CD14-positive monocyte (primary cell): Measurements from ENCODE around the gene RNF212B. TPM values are rescaled to one million over a fixed set of nuclear protein-coding genes. Genes with fewer than 3 reads are reported as not detected.
A peak's percentile ranks its signal among the peaks of the same experiment; 100 is the strongest.

Experiments
- DNase-seq, 3 donors: peaks; one replicate each; pipeline ENCODE4 v3.0.0-alpha.2; 2011 to 2022
- H2AFZ ChIP-seq: 2 replicates; pipeline ENCODE4 v1.6.0; 2012; ENCODE audit warnings: mild to moderate bottlenecking, low read depth, low read length, inconsistent platforms; ENCODE audit not compliant: insufficient read depth, poor library complexity, severe bottlenecking
- H3K27ac ChIP-seq, 2 donors: 1 replicate in 1 of 2; 2 replicates in 1 of 2; pipeline ENCODE4 v1.5.1; 2012 to 2013; ENCODE audit warnings: low read length in 2 of 2, control low read depth in 1 of 2, inconsistent platforms in 1 of 2, low read depth in 1 of 2, mild to moderate bottlenecking in 1 of 2
- H3K27me3 ChIP-seq, 2 donors: one replicate each; pipeline versions ENCODE4 v1.6.0 to v1.6.1; 2011 to 2013; ENCODE audit warnings: low read length in 2 of 2; ENCODE audit not compliant: control insufficient read depth in 2 of 2, insufficient read depth in 2 of 2
- H3K36me3 ChIP-seq, 2 donors: replicated peaks in 1 of 2; 1 replicate in 1 of 2; 2 replicates in 1 of 2; pipeline versions ENCODE4 v1.5.1 to v1.6.1; 2012 to 2013; ENCODE audit warnings: low read length in 2 of 2, control low read depth in 1 of 2, inconsistent platforms in 1 of 2, mild to moderate bottlenecking in 1 of 2; ENCODE audit not compliant: insufficient read depth in 2 of 2, control insufficient read depth in 1 of 2
- H3K4me1 ChIP-seq, 2 donors: 1 replicate in 1 of 2; 2 replicates in 1 of 2; pipeline versions ENCODE4 v1.5.1 to v1.6.1; 2012 to 2013; ENCODE audit warnings: low read length in 2 of 2, control low read depth in 1 of 2, inconsistent platforms in 1 of 2, mild to moderate bottlenecking in 1 of 2, moderate library complexity in 1 of 2; ENCODE audit not compliant: insufficient read depth in 2 of 2, control insufficient read depth in 1 of 2
- H3K4me2 ChIP-seq: replicated peaks from 2 replicates; pipeline ENCODE3; 2012; ENCODE audit warnings: low read length, moderate library complexity, mild to moderate bottlenecking; ENCODE audit not compliant: poor library complexity, severe bottlenecking; ENCODE audit errors: extremely low read depth
- H3K4me3 ChIP-seq, 3 experiments: fragments of 200-600 bp in 1 of 3; sonication (generic) in 1 of 3; replicated peaks in 1 of 3; 1 replicate in 2 of 3; 2 replicates in 1 of 3; pipeline ENCODE4 v1.5.1; 2011 to 2013; ENCODE audit warnings: low read length in 3 of 3, mild to moderate bottlenecking in 3 of 3, control low read depth in 2 of 3, low read depth in 2 of 3, inconsistent platforms in 1 of 3, moderate library complexity in 1 of 3
- H3K79me2 ChIP-seq: 2 replicates; pipeline ENCODE4 v1.6.0; 2012; ENCODE audit warnings: mild to moderate bottlenecking, control low read depth, inconsistent platforms, low read length, moderate library complexity; ENCODE audit not compliant: insufficient read depth
- H3K9ac ChIP-seq: 2 replicates; pipeline ENCODE4 v1.6.0; 2017; ENCODE audit warnings: low read length, mild to moderate bottlenecking; ENCODE audit not compliant: insufficient read depth, poor library complexity, severe bottlenecking
- H3K9me3 ChIP-seq, 2 donors: replicated peaks in 1 of 2; 1 replicate in 1 of 2; 2 replicates in 1 of 2; pipeline versions ENCODE4 v1.5.1 to v1.6.1; 2012 to 2013; ENCODE audit warnings: low read length in 2 of 2, control low read depth in 1 of 2; ENCODE audit not compliant: control insufficient read depth in 1 of 2, insufficient read depth in 1 of 2
- H4K20me1 ChIP-seq: 2 replicates; pipeline ENCODE4 v1.6.0; 2012; ENCODE audit warnings: mild to moderate bottlenecking, low read length, control low read depth, moderate library complexity; ENCODE audit not compliant: insufficient read depth
- H3K27ac Mint-ChIP-seq, 7 donors: one replicate each; pipeline ENCODE4 v1.8.0; 2020; ENCODE audit warnings: mild to moderate bottlenecking in 7 of 7, mixed read lengths in 7 of 7, moderate library complexity in 6 of 7, inconsistent platforms in 2 of 7
- H3K27me3 Mint-ChIP-seq, 3 donors: one replicate each; pipeline ENCODE4 v1.8.0; 2021 to 2022; ENCODE audit warnings: low read depth in 3 of 3, mild to moderate bottlenecking in 3 of 3, mixed read lengths in 3 of 3, moderate library complexity in 3 of 3, inconsistent platforms in 1 of 3
- H3K36me3 Mint-ChIP-seq, 2 donors: one replicate each; pipeline ENCODE4 v1.8.0; 2020; ENCODE audit warnings: mixed read lengths in 2 of 2, inconsistent platforms in 1 of 2, mild to moderate bottlenecking in 1 of 2
- H3K4me1 Mint-ChIP-seq: one replicate; pipeline ENCODE4 v1.8.0; 2020; ENCODE audit warnings: mild to moderate bottlenecking, mixed read lengths
- H3K4me3 Mint-ChIP-seq, 2 donors: one replicate each; pipeline ENCODE4 v1.8.0; 2020; ENCODE audit warnings: mild to moderate bottlenecking in 2 of 2, mixed read lengths in 2 of 2, moderate library complexity in 1 of 2
- H3K9me3 Mint-ChIP-seq, 7 donors: one replicate each; pipeline ENCODE4 v1.8.0; 2020 to 2022; ENCODE audit warnings: mixed read lengths in 7 of 7, mild to moderate bottlenecking in 6 of 7, moderate library complexity in 6 of 7, inconsistent platforms in 2 of 7
- CTCF ChIP-seq: fragments of 200-600 bp; IDR thresholded peaks from one replicate; pipeline ENCODE4 v1.8.0; 2022; ENCODE audit warnings: antibody characterized with exemption, mild to moderate bottlenecking
- WGBS: methylation state at CpG from one replicate; pipeline ENCODE4 v1.1.5; 2013; ENCODE audit warnings: missing lambda C conversion rate; ENCODE audit not compliant: insufficient coverage; 5-methylcytosine and 5-hydroxymethylcytosine counted together
- intact Hi-C, 2 donors: fragments of 100-400 bp; cut with micrococcal nuclease; formaldehyde crosslinking; loops; one replicate each; pipeline versions ENCODE4 v1.15.0 to v1.15.1; 2023
- polyA plus RNA-seq, 3 donors: library from polyadenylated mRNA; depleted of rRNA in 1 of 3; unstranded in 2 of 3; stranded (reverse) in 1 of 3; fragments of 300-500 nt in 2 of 3; fragments of >200 nt in 1 of 3; fragmentation: Illumina TruSeq in 2 of 3; gene quantifications; 1 replicate in 2 of 3; 2 replicates in 1 of 3; pipeline ENCODE4 v1.2.3, GENCODE V29; 2012 to 2021

Gene RNF212B
- polyA plus RNA-seq, 3 donors, result not detected

GRCh38 chr14:23307146-23307530 is 69.4 kb downstream of the RNF212B start:
- Mint-ChIP-seq H3K36me3 (peaks cover 14 to 31% of the 10 kb centered on the region in 2 donors), H3K4me1 (peaks cover 49% of the 10 kb centered on the region), H3K27me3 (no peaks in the 10 kb centered on the region), H3K4me3 (peak overlapping the region; percentile 82 to 92), H3K9me3 (no peaks in the 10 kb centered on the region), H3K27ac (peak overlapping the region; percentile 76 to 92 (median 89))
- peak overlapping the region; percentile 80 for H3K9ac ChIP-seq
- H3K27ac ChIP-seq, result peak overlapping the region; percentile 76 to 89
- TF ChIP-seq CTCF, result no peak
- H3K9me3 ChIP-seq, result no peaks in the 10 kb centered on the region
- H4K20me1 ChIP-seq, result no peaks in the 10 kb centered on the region
- H3K4me1 ChIP-seq, result peaks cover 31 to 50% of the 10 kb centered on the region in 2 donors
- H3K4me3 ChIP-seq, result peak overlapping the region; percentile 39 to 92 (median 90)
- DNase-seq, result no peak
- 0% methylated on average over 1 of the region's 5 CpGs for WGBS
- peak overlapping the region; percentile 89 for H3K4me2 ChIP-seq
- H3K79me2 ChIP-seq, result peaks cover 50% of the 10 kb centered on the region
- no peaks in the 10 kb centered on the region for H3K27me3 ChIP-seq
- peak overlapping the region; percentile 98 for H2AFZ ChIP-seq
- intact Hi-C loops, result loop anchor here (2.0 to 10.0 kb wide), 2 partner anchors 14 to 722 kb away; partner anchors contain the start of genes DAD1 (in 1 of the 2) and PABPN1 (in 1 of the 2)
- H3K36me3 ChIP-seq, result peaks cover 24 to 41% of the 10 kb centered on the region in 2 donors

GRCh38 chr14:23307687-23308644 is 70.2 kb downstream of the RNF212B start:
- 100% methylated on average over 16 of the region's 22 CpGs for WGBS
- intact Hi-C loops, result loop anchor here (2.0 to 10.0 kb wide), 2 partner anchors 13 to 723 kb away; partner anchors contain the start of genes DAD1 (in 1 of the 2) and PABPN1 (in 1 of the 2)
- DNase-seq, result peak in 1 of 3 donors; percentile 27

More at GRCh38 chr14:23307687-23308644, 70.2 kb downstream of the RNF212B start:
- peaks cover 24 to 42% of the 10 kb centered on the region in 2 donors for H3K36me3 ChIP-seq
- H3K4me3 ChIP-seq, result peak overlapping the region in 1 of 3 experiments; percentile 92
- peak overlapping the region; percentile 82 to 92 for H3K4me3 Mint-ChIP-seq
- H3K4me2 ChIP-seq, result peak overlapping the region; percentile 89
- H3K4me1 ChIP-seq, result peaks cover 26 to 42% of the 10 kb centered on the region in 2 donors
- H2AFZ ChIP-seq, result no peak overlapping the region
- no peaks in the 10 kb centered on the region for H3K27me3 Mint-ChIP-seq
- peaks cover 18 to 33% of the 10 kb centered on the region in 2 donors for H3K36me3 Mint-ChIP-seq
- no peaks in the 10 kb centered on the region for H3K9me3 ChIP-seq
- H3K27ac Mint-ChIP-seq, result peak overlapping the region in 6 of 7 donors; percentile 68 to 92 (median 84)
- H3K9ac ChIP-seq, result no peak overlapping the region
- peaks cover 45% of the 10 kb centered on the region for H3K4me1 Mint-ChIP-seq
- H4K20me1 ChIP-seq, result no peaks in the 10 kb centered on the region
- H3K27ac ChIP-seq, result peak overlapping the region in 1 of 2 donors; percentile 89
- H3K79me2 ChIP-seq, result peaks cover 50% of the 10 kb centered on the region
- TF ChIP-seq CTCF, result no peak
- no peaks in the 10 kb centered on the region for H3K9me3 Mint-ChIP-seq
- no peaks in the 10 kb centered on the region for H3K27me3 ChIP-seq
